SJCRH30 (cell line): ENCODE results near the gene CFAP61. TPM values are rescaled to one million over a fixed set of nuclear protein-coding genes. Genes with fewer than 3 reads are reported as not detected.

ENCODE experiments used
- DNase-seq, 2 experiments: peaks; one replicate each; pipeline ENCODE4 v3.0.0-alpha.2; 2015 to 2020
- H3K27ac ChIP-seq: fragments of 250-450 bp; sonication (Bioruptor Pico); 2 replicates; pipeline ENCODE4 v1.5.1; 2020; ENCODE audit warnings: mild to moderate bottlenecking, moderate library complexity
- H3K27me3 ChIP-seq: fragments of 250-450 bp; sonication (Bioruptor Pico); 2 replicates; pipeline ENCODE4 v1.5.1; 2020; ENCODE audit warnings: mild to moderate bottlenecking, moderate library complexity
- H3K36me3 ChIP-seq: fragments of 250-450 bp; sonication (Bioruptor Pico); 2 replicates; pipeline ENCODE4 v1.5.1; 2020; ENCODE audit warnings: mild to moderate bottlenecking, moderate library complexity
- H3K4me1 ChIP-seq: fragments of 250-450 bp; sonication (Bioruptor Pico); 2 replicates; pipeline ENCODE4 v1.5.1; 2020; ENCODE audit warnings: mild to moderate bottlenecking, moderate library complexity
- H3K4me3 ChIP-seq: fragments of 250-450 bp; sonication (Bioruptor Pico); 2 replicates; pipeline ENCODE4 v1.5.1; 2020; ENCODE audit warnings: mild to moderate bottlenecking, moderate library complexity
- H3K9me3 ChIP-seq: fragments of 250-450 bp; sonication (Bioruptor Pico); replicated peaks from 2 replicates; pipeline ENCODE4 v1.5.1; 2020; ENCODE audit warnings: mild to moderate bottlenecking, moderate library complexity
- total RNA-seq: library from RNA; depleted of rRNA; stranded (reverse); fragments of >200 nt; shearing (Covaris generic); gene quantifications from 2 replicates; pipeline ENCODE4 v1.2.3, GENCODE V29; 2014; rRNA removed

Gene CFAP61
- total RNA-seq, 1 experiment from 2014 or later = 0.40 TPM

- Histone ChIP-seq H3K4me1 (peaks cover 12% of the 10 kb centered on the region), H3K9me3 (no peaks in the 10 kb centered on the region), H3K27ac (no peak overlapping the region), H3K36me3 (no peaks in the 10 kb centered on the region), H3K4me3 (no peak overlapping the region), H3K27me3 (no peaks in the 10 kb centered on the region)
- DNase-seq = no peak
These were observed 342.8 kb downstream of the CFAP61 start for GRCh38 chr20:20395087-20395486.

- H3K27me3 ChIP-seq = no peaks in the 10 kb centered on the region
- H3K4me1 ChIP-seq = peaks cover 12% of the 10 kb centered on the region
- H3K36me3 ChIP-seq = no peaks in the 10 kb centered on the region
- H3K4me3 ChIP-seq = peak overlapping the region; percentile 46
- peak overlapping the region; percentile 64 for H3K27ac ChIP-seq
- DNase-seq = peak; percentile 85 to 91
- H3K9me3 ChIP-seq = no peaks in the 10 kb centered on the region
These were observed 343.7 kb downstream of the CFAP61 start for GRCh38 chr20:20395903-20396568.

- H3K4me3 ChIP-seq = peak overlapping the region; percentile 46
- DNase-seq = peak in 1 of 2 experiments; percentile 34
- no peaks in the 10 kb centered on the region for H3K36me3 ChIP-seq
- H3K9me3 ChIP-seq = no peaks in the 10 kb centered on the region
- H3K27me3 ChIP-seq = no peaks in the 10 kb centered on the region
- peak overlapping the region; percentile 64 for H3K27ac ChIP-seq
- H3K4me1 ChIP-seq = peaks cover 12% of the 10 kb centered on the region
These were observed 344.5 kb downstream of the CFAP61 start for GRCh38 chr20:20396794-20397193.

GRCh38 chr20:20398123-20398522 lies 345.8 kb downstream of the CFAP61 start:
- no peaks in the 10 kb centered on the region for H3K27me3 ChIP-seq
- H3K4me1 ChIP-seq = peaks cover 12% of the 10 kb centered on the region
- H3K9me3 ChIP-seq = no peaks in the 10 kb centered on the region
- H3K27ac ChIP-seq = no peak overlapping the region
- no peaks in the 10 kb centered on the region for H3K36me3 ChIP-seq
- no peak for DNase-seq
- no peak overlapping the region for H3K4me3 ChIP-seq

GRCh38 chr20:20399531-20400500 lies 347.5 kb downstream of the CFAP61 start:
- Histone ChIP-seq H3K4me3 (no peak overlapping the region), H3K27ac (no peak overlapping the region), H3K4me1 (peaks cover 16% of the 10 kb centered on the region), H3K27me3 (no peaks in the 10 kb centered on the region), H3K36me3 (no peaks in the 10 kb centered on the region), H3K9me3 (no peaks in the 10 kb centered on the region)
- DNase-seq = no peak

- Histone ChIP-seq H3K9me3 (no peaks in the 10 kb centered on the region), H3K27me3 (no peaks in the 10 kb centered on the region), H3K4me1 (peaks cover 21% of the 10 kb centered on the region), H3K4me3 (no peak overlapping the region), H3K27ac (no peak overlapping the region), H3K36me3 (no peaks in the 10 kb centered on the region)
- no peak for DNase-seq
These were observed 349.7 kb downstream of the CFAP61 start for GRCh38 chr20:20401991-20402390.

GRCh38 chr20:20404633-20405032 lies 352.3 kb downstream of the CFAP61 start:
- Histone ChIP-seq H3K27ac (no peak overlapping the region), H3K4me3 (no peak overlapping the region), H3K27me3 (no peaks in the 10 kb centered on the region), H3K9me3 (no peaks in the 10 kb centered on the region), H3K4me1 (peaks cover 42% of the 10 kb centered on the region), H3K36me3 (no peaks in the 10 kb centered on the region)
- DNase-seq = no peak

GRCh38 chr20:20405623-20406022 lies 353.3 kb downstream of the CFAP61 start:
- no peaks in the 10 kb centered on the region for H3K27me3 ChIP-seq
- no peak overlapping the region for H3K4me3 ChIP-seq
- no peaks in the 10 kb centered on the region for H3K9me3 ChIP-seq
- H3K36me3 ChIP-seq = no peaks in the 10 kb centered on the region
- H3K27ac ChIP-seq = no peak overlapping the region
- H3K4me1 ChIP-seq = peaks cover 42% of the 10 kb centered on the region
- no peak for DNase-seq

- peaks cover 42% of the 10 kb centered on the region for H3K4me1 ChIP-seq
- no peaks in the 10 kb centered on the region for H3K27me3 ChIP-seq
- H3K4me3 ChIP-seq = no peak overlapping the region
- DNase-seq = peak; percentile 44 to 71
- no peaks in the 10 kb centered on the region for H3K36me3 ChIP-seq
- H3K9me3 ChIP-seq = no peaks in the 10 kb centered on the region
- no peak overlapping the region; the same call in 1 of the 2 replicates for H3K27ac ChIP-seq
These were observed 354.0 kb downstream of the CFAP61 start for GRCh38 chr20:20406306-20406705.

GRCh38 chr20:20407891-20408805 lies 355.8 kb downstream of the CFAP61 start:
- H3K36me3 ChIP-seq = no peaks in the 10 kb centered on the region
- H3K9me3 ChIP-seq = no peaks in the 10 kb centered on the region
- no peak overlapping the region for H3K4me3 ChIP-seq
- H3K4me1 ChIP-seq = peaks cover 53% of the 10 kb centered on the region
- H3K27ac ChIP-seq = peak overlapping the region; percentile 41
- peak; percentile 75 to 82 for DNase-seq
- no peaks in the 10 kb centered on the region for H3K27me3 ChIP-seq

- no peaks in the 10 kb centered on the region for H3K27me3 ChIP-seq
- no peaks in the 10 kb centered on the region for H3K9me3 ChIP-seq
- H3K36me3 ChIP-seq = no peaks in the 10 kb centered on the region
- DNase-seq = no peak
- no peak overlapping the region for H3K4me3 ChIP-seq
- H3K27ac ChIP-seq = no peak overlapping the region
- H3K4me1 ChIP-seq = peaks cover 50% of the 10 kb centered on the region
These were observed 357.0 kb downstream of the CFAP61 start for GRCh38 chr20:20409331-20409730.

Other genes with a start within 250 kb of the CFAP61 start
- 63.8 and 71.3 TPM in 2 replicates for gene NAA20, start 35.2 kb upstream of the CFAP61 start, total RNA-seq
- 49.4 and 51.8 TPM in 2 replicates for gene CRNKL1, start 66 bp upstream of the CFAP61 start, total RNA-seq